MCF 10A (cell line): ENCODE data around the gene TPRKB. TPM values are rescaled to one million over a fixed set of nuclear protein-coding genes. Genes with fewer than 3 reads are reported as not detected.
A peak's percentile ranks its signal among the peaks of the same experiment; 100 is the strongest.
"Not testable (repeated sequence)": the region's sequence is repeated elsewhere in the genome, so short reads cannot be mapped to it uniquely, and the experiment has no call there.

ENCODE experiments used
- BruUV-seq: library from RNA; stranded (reverse); fragments of 400-500 nt; replicated peaks from 2 replicates; lab custom pipeline; 2021; lab: Mats Ljungman, UMichigan
- CTCF ChIA-PET: fragments of 300-600 bp; sonication (Branson Sonifier 250); formaldehyde crosslinking; extraction: SDS; loops from one replicate; lab custom pipeline; 2021; ENCODE audit warnings: antibody characterized with exemption, inconsistent platforms; lab: Yijun Ruan, JAX
- POLR2A ChIA-PET: fragments of 300-600, 350-650 bp; sonication (Branson Sonifier 250); formaldehyde crosslinking; extraction: SDS; loops from one replicate; lab custom pipeline; 2020; ENCODE audit warnings: antibody characterized with exemption, inconsistent platforms; lab: Yijun Ruan, JAX
- DNase-seq: peaks from one replicate; pipeline ENCODE4 v3.0.0-alpha.2; 2018; ENCODE audit not compliant: unreplicated experiment
- H3K27ac Mint-ChIP-seq: one replicate; pipeline ENCODE4 v1.8.0; 2022; ENCODE audit warnings: mild to moderate bottlenecking, low read depth, mixed read lengths; ENCODE audit not compliant: unreplicated experiment
- H3K27me3 Mint-ChIP-seq: one replicate; pipeline ENCODE4 v1.8.0; 2022; ENCODE audit warnings: mixed read lengths; ENCODE audit not compliant: insufficient read depth, unreplicated experiment
- H3K36me3 Mint-ChIP-seq: one replicate; pipeline ENCODE4 v1.8.0; 2022; ENCODE audit warnings: mild to moderate bottlenecking, moderate library complexity, mixed read lengths; ENCODE audit not compliant: insufficient read depth, unreplicated experiment
- H3K4me1 Mint-ChIP-seq: one replicate; pipeline ENCODE4 v1.8.0; 2022; ENCODE audit warnings: mixed read lengths; ENCODE audit not compliant: insufficient read depth, unreplicated experiment
- H3K4me3 Mint-ChIP-seq: one replicate; pipeline ENCODE4 v1.8.0; 2022; ENCODE audit warnings: mild to moderate bottlenecking, moderate library complexity, mixed read lengths; ENCODE audit not compliant: unreplicated experiment
- H3K9me3 Mint-ChIP-seq: one replicate; pipeline ENCODE4 v1.8.0; 2022; ENCODE audit warnings: mixed read lengths; ENCODE audit not compliant: unreplicated experiment
- CTCF ChIP-seq: fragments of 200-600 bp; IDR thresholded peaks from one replicate; pipeline ENCODE4 v1.8.0; 2022; ENCODE audit warnings: antibody characterized with exemption, mild to moderate bottlenecking; ENCODE audit not compliant: unreplicated experiment
- intact Hi-C: fragments of 100-400 bp; cut with micrococcal nuclease; formaldehyde crosslinking; loops from 2 replicates; pipeline ENCODE4 v1.14.1; 2022
- total RNA-seq: library from RNA; stranded (reverse); gene quantifications from 2 replicates; pipeline ENCODE4 v1.2.3, GENCODE V29; 2022

The TPRKB gene
- total RNA-seq, 1 experiment from 2014 or later, result 40.4 TPM

- intact Hi-C loops, result loop anchor here (1.0 kb wide), 1 partner anchor 25 kb away; no protein-coding TSS in a partner anchor
- CTCF ChIA-PET, result interaction anchor here (0.8 kb wide), 1 partner anchor 25 kb away, joined by 4 read pairs; no protein-coding TSS in a partner anchor
- BruUV-seq, result TSS peak; percentile 39
- Mint-ChIP-seq H3K4me3 (peak within 1 kb of the TSS; percentile 94), H3K36me3 (peaks cover 29% of the 10 kb centered on the region), H3K9me3 (no peaks in the 10 kb centered on the region), H3K27me3 (no peaks in the 10 kb centered on the region), H3K27ac (peak within 1 kb of the TSS; percentile 96), H3K4me1 (peaks cover 25% of the 10 kb centered on the region)
- TF ChIP-seq CTCF, result peak; percentile 85
- POLR2A ChIA-PET, result interaction anchor here (0.6 to 1.1 kb wide), 10 partner anchors 17 to 399 kb away, joined by 3 to 7 read pairs (median 3); partner anchors contain the start of genes MOB1A, STAMBP and TPRKB
- DNase-seq, result peak; percentile 95
Observed at GRCh38 chr2:73779467-73780236, 42.5 kb upstream of the TPRKB start, which contains the start of gene DUSP11. Gene DUSP11, minus strand, starts transcription at chr2:73780103. Its CDS starts 129 bp downstream, at chr2:73779974.

GRCh38 chr2:73778867-73779466 lies 41.8 kb upstream of the TPRKB start:
- DNase-seq, BruUV-seq, H3K27me3 Mint-ChIP-seq, H3K9me3 Mint-ChIP-seq, intact Hi-C loops: not testable (repeated sequence)
- ChIA-PET CTCF (interaction anchor here (0.8 kb wide), 1 partner anchor 24 kb away, joined by 4 read pairs; no protein-coding TSS in a partner anchor), POLR2A (interaction anchor here (0.6 to 1.1 kb wide), 8 partner anchors 16 to 399 kb away, joined by 3 to 7 read pairs (median 3); partner anchors contain the start of genes MOB1A, STAMBP and TPRKB)
- Mint-ChIP-seq H3K27ac (peak overlapping the region; percentile 96), H3K4me1 (peaks cover 31% of the 10 kb centered on the region), H3K4me3 (peak overlapping the region; percentile 94), H3K36me3 (peaks cover 36% of the 10 kb centered on the region)

GRCh38 chr2:73776869-73777519 lies 39.8 kb upstream of the TPRKB start:
- no peak for TF ChIP-seq CTCF
- POLR2A ChIA-PET, result interaction anchor here (0.5 to 1.8 kb wide), 14 partner anchors 12 to 838 kb away, joined by 3 to 14 read pairs (median 4); partner anchors contain the start of genes MOB1A, PRADC1, STAMBP and TPRKB
- peaks cover 23% of the 10 kb centered on the region for H3K4me1 Mint-ChIP-seq
- no TSS peak for BruUV-seq
- peak overlapping the region; percentile 94 for H3K4me3 Mint-ChIP-seq
- H3K27ac Mint-ChIP-seq, result peak overlapping the region; percentile 81
- H3K27me3 Mint-ChIP-seq, result no peaks in the 10 kb centered on the region
- CTCF ChIA-PET, result interaction anchor here (0.7 kb wide), 1 partner anchor 347 kb away, joined by 3 read pairs; no protein-coding TSS in a partner anchor
- peak; percentile 88 for DNase-seq
- no peaks in the 10 kb centered on the region for H3K9me3 Mint-ChIP-seq
- intact Hi-C loops, result no loop called here
- H3K36me3 Mint-ChIP-seq, result peaks cover 53% of the 10 kb centered on the region

DNA sequence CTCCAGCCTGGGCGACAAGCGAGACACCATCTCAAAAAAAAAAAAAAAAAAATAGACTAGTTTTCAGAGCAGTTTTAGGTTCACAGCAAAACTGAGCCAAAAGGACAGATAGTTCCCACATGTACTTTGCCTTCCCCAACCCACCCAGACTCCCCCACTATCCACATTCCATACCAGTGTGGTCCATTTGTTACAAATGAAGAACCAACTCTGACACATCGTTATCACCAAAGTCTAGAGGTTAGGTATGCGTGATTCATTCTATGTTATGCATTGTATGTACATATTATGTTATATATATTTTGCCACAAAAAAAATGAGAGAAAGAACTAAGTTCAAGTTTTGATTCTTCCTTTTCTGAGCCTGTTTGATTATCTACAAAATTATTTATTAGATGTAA lies 39.2 kb upstream of the TPRKB start:
- TF ChIP-seq CTCF, result no peak
- Mint-ChIP-seq H3K4me3 (peak overlapping the region; percentile 94), H3K27ac (peak overlapping the region; percentile 81), H3K9me3 (no peaks in the 10 kb centered on the region), H3K27me3 (no peaks in the 10 kb centered on the region), H3K36me3 (peaks cover 59% of the 10 kb centered on the region), H3K4me1 (peaks cover 23% of the 10 kb centered on the region)
- BruUV-seq, result no TSS peak
- ChIA-PET POLR2A (interaction anchor here (1.0 to 1.8 kb wide), 5 partner anchors 21 to 204 kb away, joined by 3 to 12 read pairs (median 4); partner anchors contain the start of genes STAMBP and TPRKB), CTCF (no interaction called here)
- no peak for DNase-seq
- intact Hi-C loops, result no loop called here
